ENCODE data around the gene SMIM20. TPM values are rescaled to one million over a fixed set of nuclear protein-coding genes. Genes with fewer than 3 reads are reported as not detected.
A peak's percentile ranks its signal among the peaks of the same experiment; 100 is the strongest.

SMIM20 gene
- 10 to 100 TPM; 11.1 to 19.2 TPM for total RNA-seq
- 10 to 100 TPM; 21.6 to 25.0 TPM for polyA plus RNA-seq

GRCh38 chr4:25913851-25914669 is at the start of gene SMIM20:
Gene SMIM20 (plus strand): TSS chr4:25914220. CDS start chr4:25914314, 94 bp downstream.
- no peaks in the 10 kb centered on the region for H3K36me3 ChIP-seq (ENCODE audit: control insufficient read depth in 4 of 4, insufficient read depth in 3 of 4, low read depth in 1 of 4, low read length in 3 of 4)
- peak within 1 kb of the TSS; percentile 61 to 89 for H3K9ac ChIP-seq (ENCODE audit: low read depth in 1 of 2, low read length in 2 of 2)
- TF ChIP-seq TAF1 (conservative IDR thresholded peaks at IDR 0.05) (peak; percentile 75), MAX (IDR thresholded peaks at IDR 0.05) (peak; percentile 81), FOXA2 (IDR thresholded peaks at IDR 0.05) (no peak), JUND (IDR thresholded peaks at IDR 0.05) (peak in 1 of 2 donors; percentile 45), GABPA (IDR thresholded peaks at IDR 0.05 in 1 of 2, conservative IDR thresholded peaks at IDR 0.05 in 1 of 2) (peak; percentile 45 to 91), RAD21 (IDR thresholded peaks at IDR 0.05) (peak in 1 of 2 donors; percentile 16), HNF4A (conservative IDR thresholded peaks at IDR 0.05) (peak; percentile 29 to 43), SP1 (IDR thresholded peaks at IDR 0.05) (peak; percentile 80), YY1 (IDR thresholded peaks at IDR 0.05) (peak; percentile 93), EGR1 (IDR thresholded peaks at IDR 0.05; ENCODE audit: low read depth in 2 of 2) (peak; percentile 45 to 64), HNF4G (IDR thresholded peaks at IDR 0.05) (no peak), RXRA (IDR thresholded peaks at IDR 0.05) (peak; percentile 72 to 85), CTCF (IDR thresholded peaks at IDR 0.05; ENCODE audit: low read depth, low read length, missing input control) (no peak), ATF3 (IDR thresholded peaks at IDR 0.05) (no peak), NR2F2 (IDR thresholded peaks at IDR 0.05) (peak; percentile 85), ZBTB33 (IDR thresholded peaks at IDR 0.05) (no peak), FOXA1 (IDR thresholded peaks at IDR 0.05) (no peak), REST (IDR thresholded peaks at IDR 0.05) (peak; percentile 76)
- peak within 1 kb of the TSS; percentile 63 to 97 (median 70) for H3K4me3 ChIP-seq (ENCODE audit: low read depth in 1 of 3, low read length in 3 of 3)
- DNase-seq (ENCODE audit: low spot score), result peak; percentile 96
- no peaks in the 10 kb centered on the region for H3K27me3 ChIP-seq (ENCODE audit: control insufficient read depth in 4 of 4, insufficient read depth in 4 of 4, low read length in 3 of 4)
- peaks cover 1 to 16% (median 9%) of the 10 kb centered on the region in 4 donors for H3K4me1 ChIP-seq (ENCODE audit: control insufficient read depth in 4 of 4, insufficient read depth in 4 of 4, low read length in 3 of 4)
- H3K9me3 ChIP-seq (ENCODE audit: control insufficient read depth in 4 of 4, low read length in 3 of 4), result no peaks in the 10 kb centered on the region
- WGBS, result 1% methylated on average over 57 of the region's 57 CpGs
- peak within 1 kb of the TSS; percentile 75 to 92 for H3K27ac ChIP-seq (ENCODE audit: low read depth in 1 of 2, low read length in 2 of 2)

Data from liver (tissue), 9 donors.